IMR-90 (cell line): ENCODE measurements around the gene FER. TPM values are rescaled to one million over a fixed set of nuclear protein-coding genes. Genes with fewer than 3 reads are reported as not detected.
A peak's percentile ranks its signal among the peaks of the same experiment; 100 is the strongest.

Experiments used
- ATAC-seq: fragments of 200-7000 bp; cut with Tn5 transposase; 2 replicates; pipeline ENCODE4 v1.9.1; 2020; ENCODE audit warnings: low read depth, mild to moderate bottlenecking, moderate library complexity
- BruUV-seq: library from RNA; stranded (reverse); fragments of 400-500 nt; replicated peaks from 2 replicates; lab custom pipeline; 2021; lab: Mats Ljungman, UMichigan
- CTCF ChIA-PET: fragments of 300-600 bp; formaldehyde crosslinking; extraction: SDS; loops from one replicate; lab custom pipeline; 2021; ENCODE audit warnings: antibody characterized with exemption; lab: Yijun Ruan, JAX
- POLR2A ChIA-PET: fragments of 300-600 bp; sonication (Branson Sonifier 250); formaldehyde crosslinking; loops from one replicate; lab custom pipeline; 2022; ENCODE audit warnings: antibody characterized with exemption; ENCODE audit not compliant: unreplicated experiment; lab: Charles Lee
- DNase-seq: peaks from one replicate; pipeline ENCODE4 v3.0.0; 2013
- H2AFZ ChIP-seq: replicated peaks from 2 replicates; pipeline ENCODE3; 2013; ENCODE audit warnings: low read length, mild to moderate bottlenecking; ENCODE audit not compliant: poor library complexity
- H2AK5ac ChIP-seq: 2 replicates; pipeline ENCODE4 v1.6.1; 2013; ENCODE audit warnings: low read depth, low read length, inconsistent platforms
- H2AK9ac ChIP-seq: replicated peaks from 2 replicates; pipeline ENCODE3; 2013; ENCODE audit warnings: mild to moderate bottlenecking, low read depth, low read length, moderate library complexity; ENCODE audit not compliant: poor library complexity
- H2BK120ac ChIP-seq: 2 replicates; pipeline ENCODE4 v1.6.1; 2013; ENCODE audit warnings: low read depth, low read length, inconsistent platforms
- H2BK15ac ChIP-seq: 3 replicates; pipeline ENCODE4 v1.6.1; 2013; ENCODE audit warnings: low read depth, low read length, inconsistent platforms
- H2BK20ac ChIP-seq: 2 replicates; pipeline ENCODE4 v1.6.1; 2013; ENCODE audit warnings: low read depth, mild to moderate bottlenecking, inconsistent platforms, low read length, moderate library complexity
- H2BK5ac ChIP-seq: 2 replicates; pipeline ENCODE4 v1.6.1; 2013; ENCODE audit warnings: mild to moderate bottlenecking, low read depth, low read length, inconsistent platforms; ENCODE audit not compliant: poor library complexity, severe bottlenecking
- H3K14ac ChIP-seq: replicated peaks from 2 replicates; pipeline ENCODE4 v1.6.1; 2013; ENCODE audit warnings: low read depth, low read length, inconsistent platforms
- H3K18ac ChIP-seq: 2 replicates; pipeline ENCODE4 v1.6.1; 2013; ENCODE audit warnings: low read depth, low read length, control low read depth
- H3K23ac ChIP-seq: 2 replicates; pipeline ENCODE4 v1.6.1; 2013; ENCODE audit warnings: low read depth, low read length, inconsistent platforms
- H3K27ac ChIP-seq: 2 replicates; pipeline ENCODE4 v1.5.1; 2013; ENCODE audit warnings: mild to moderate bottlenecking, control low read depth, low read length; ENCODE audit not compliant: insufficient read depth
- H3K27me3 ChIP-seq: 2 replicates; pipeline ENCODE4 v1.6.1; 2013; ENCODE audit warnings: low read length; ENCODE audit not compliant: control insufficient read depth, insufficient read depth
- H3K36me3 ChIP-seq: 2 replicates; pipeline ENCODE4 v1.6.1; 2013; ENCODE audit warnings: low read length, mixed read lengths; ENCODE audit not compliant: control insufficient read depth, insufficient read depth
- H3K4ac ChIP-seq: 2 replicates; pipeline ENCODE4 v1.6.1; 2013; ENCODE audit warnings: low read depth, low read length, inconsistent platforms
- H3K4me1 ChIP-seq: 2 replicates; pipeline ENCODE4 v1.6.1; 2013; ENCODE audit warnings: low read length, mixed read lengths; ENCODE audit not compliant: control insufficient read depth, insufficient read depth
- H3K4me2 ChIP-seq: 2 replicates; pipeline ENCODE4 v1.6.1; 2013; ENCODE audit warnings: low read depth, mild to moderate bottlenecking, control low read depth, low read length, moderate library complexity
- H3K4me3 ChIP-seq: 2 replicates; pipeline ENCODE4 v1.5.1; 2013; ENCODE audit warnings: low read depth, mild to moderate bottlenecking, control low read depth, low read length, moderate library complexity; ENCODE audit not compliant: insufficient read depth
- H3K56ac ChIP-seq: 2 replicates; pipeline ENCODE4 v1.6.1; 2013; ENCODE audit warnings: low read length, inconsistent platforms; ENCODE audit not compliant: insufficient read depth; ENCODE audit errors: extremely low read depth
- H3K79me1 ChIP-seq, 2 experiments: 2 replicates each; pipeline ENCODE4 v1.6.1; 2013; ENCODE audit warnings: low read length in 2 of 2, inconsistent platforms in 1 of 2, low read depth in 1 of 2
- H3K9ac ChIP-seq: 2 replicates; pipeline ENCODE4 v1.6.1; 2013; ENCODE audit warnings: low read depth, low read length, control low read depth
- H3K9me1 ChIP-seq: 2 replicates; pipeline ENCODE4 v1.6.1; 2013; ENCODE audit warnings: low read length, inconsistent platforms; ENCODE audit not compliant: insufficient read depth
- H3K9me3 ChIP-seq: 2 replicates; pipeline ENCODE4 v1.6.1; 2013; ENCODE audit warnings: low read length; ENCODE audit not compliant: control insufficient read depth, insufficient read depth
- H4K20me1 ChIP-seq: 2 replicates; pipeline ENCODE4 v1.6.1; 2013; ENCODE audit warnings: low read length, inconsistent platforms; ENCODE audit not compliant: insufficient read depth
- H4K5ac ChIP-seq: 2 replicates; pipeline ENCODE4 v1.6.1; 2013; ENCODE audit warnings: mild to moderate bottlenecking, low read depth, low read length, control low read depth
- H4K8ac ChIP-seq, 2 experiments: 2 replicates each; pipeline ENCODE4 v1.6.1; 2013; ENCODE audit warnings: low read depth in 2 of 2, low read length in 2 of 2, control low read depth in 1 of 2, inconsistent platforms in 1 of 2
- H4K91ac ChIP-seq: 2 replicates; pipeline ENCODE4 v1.6.1; 2013; ENCODE audit warnings: low read depth, low read length, inconsistent platforms; ENCODE audit not compliant: insufficient read depth
- BHLHE40 ChIP-seq: fragments of 150-350 bp; IDR thresholded peaks from 2 replicates; pipeline ENCODE4 v1.6.1; 2016; ENCODE audit warnings: mild to moderate bottlenecking, low read depth, low read length
- CEBPB ChIP-seq: IDR thresholded peaks from 2 replicates; pipeline ENCODE4 v1.6.1; 2012; ENCODE audit warnings: low read depth, low read length, improper control_type of control experiment
- CHD1 ChIP-seq: IDR thresholded peaks from 2 replicates; pipeline ENCODE4 v1.6.1; 2012; ENCODE audit warnings: low read depth, low read length, improper control_type of control experiment
- CTCF ChIP-seq: conservative IDR thresholded peaks from 2 replicates; pipeline ENCODE4 v1.5.1; 2012; ENCODE audit warnings: mild to moderate bottlenecking, low read depth, low read length, improper control_type of control experiment
- ELK1 ChIP-seq: fragments of 150-350 bp; IDR thresholded peaks from 2 replicates; pipeline ENCODE4 v1.6.1; 2016; ENCODE audit warnings: low read depth, mild to moderate bottlenecking, low read length, moderate library complexity, borderline replicate concordance
- FOS ChIP-seq: fragments of 150-350 bp; IDR thresholded peaks from 2 replicates; pipeline ENCODE4 v1.6.1; 2016; ENCODE audit warnings: low read depth, low read length
- MAFK ChIP-seq: IDR thresholded peaks from 2 replicates; pipeline ENCODE4 v1.6.1; 2012; ENCODE audit warnings: low read depth, low read length, improper control_type of control experiment
- MXI1 ChIP-seq: IDR thresholded peaks from 2 replicates; pipeline ENCODE4 v1.6.1; 2012; ENCODE audit warnings: low read depth, mild to moderate bottlenecking, low read length, moderate library complexity, borderline replicate concordance
- NFE2L2 ChIP-seq: fragments of 150-350 bp; IDR thresholded peaks from 2 replicates; pipeline ENCODE4 v1.6.1; 2016; ENCODE audit warnings: low read depth, mild to moderate bottlenecking, low read length
- POLR2A ChIP-seq: IDR thresholded peaks from 2 replicates; pipeline ENCODE4 v1.6.1; 2012; ENCODE audit warnings: mild to moderate bottlenecking, low read depth, low read length
- RAD21 ChIP-seq: IDR thresholded peaks from 2 replicates; pipeline ENCODE4 v1.6.1; 2012; ENCODE audit warnings: low read length, improper control_type of control experiment
- RCOR1 ChIP-seq: IDR thresholded peaks from 2 replicates; pipeline ENCODE4 v1.6.1; 2012; ENCODE audit warnings: mild to moderate bottlenecking, low read length, improper control_type of control experiment; ENCODE audit not compliant: insufficient replicate concordance
- RFX5 ChIP-seq: IDR thresholded peaks from 2 replicates; pipeline ENCODE4 v1.8.0; 2012; ENCODE audit warnings: low read depth, mild to moderate bottlenecking, low read length, moderate library complexity
- SMC3 ChIP-seq: fragments of 150-350 bp; IDR thresholded peaks from 2 replicates; pipeline ENCODE4 v1.6.1; 2016; ENCODE audit warnings: low read depth, mild to moderate bottlenecking, antibody characterized with exemption, low read length, moderate library complexity
- USF2 ChIP-seq: fragments of 150-350 bp; IDR thresholded peaks from 2 replicates; pipeline ENCODE4 v1.6.1; 2017; ENCODE audit warnings: mild to moderate bottlenecking, antibody characterized with exemption, low read length, low read depth
- WGBS, 2 experiments: methylation state at CpG; one replicate each; pipeline versions ENCODE4 v1.1.5 to v1.1.7; 2013; ENCODE audit warnings: missing lambda C conversion rate in 2 of 2; ENCODE audit not compliant: insufficient read length in 1 of 2; ENCODE audit errors: extremely low coverage in 2 of 2; 5-methylcytosine and 5-hydroxymethylcytosine counted together
- dilution Hi-C: fragments of 300-500 bp; cut with HindIII; formaldehyde crosslinking; loops from one replicate; pipeline ENCODE4 v1.14.3; 2018; ENCODE audit warnings: low sequenced_read_pairs; ENCODE audit not compliant: unreplicated experiment
- in situ Hi-C: fragments of 300-500 bp; cut with MboI; formaldehyde crosslinking; loops from 3 replicates; pipeline ENCODE4 v1.14.3; 2019; ENCODE audit warnings: low sequenced_read_pairs, inconsistent platforms, mixed read lengths
- intact Hi-C: fragments of 100-400 bp; cut with micrococcal nuclease; formaldehyde crosslinking; loops from 2 replicates; pipeline ENCODE4 v1.10.0; 2022
- polyA plus RNA-seq, 3 experiments: library from polyadenylated mRNA; depleted of rRNA; stranded (reverse); fragments of >200 nt; gene quantifications; 2 replicates each; pipeline ENCODE4 v1.2.3, GENCODE V29; 2012; ENCODE audit warnings: low replicate concordance in 1 of 3
- total RNA-seq: library from RNA; depleted of rRNA; stranded (reverse); fragments of >200 nt; gene quantifications from 2 replicates; pipeline ENCODE4 v1.2.3, GENCODE V29; 2012

FER gene
- total and polyA plus RNA-seq, 2 of the 4 experiments (the other 2 are of a cell fraction) = 3.5 to 32.4 TPM

GRCh38 chr5:108983461-108984092, 235.9 kb downstream of the FER start:
- no peak overlapping the region for H3K14ac ChIP-seq
- H3K9me1 ChIP-seq = no peaks in the 10 kb centered on the region
- no peak overlapping the region for H3K18ac ChIP-seq
- no peaks in the 10 kb centered on the region for H3K9me3 ChIP-seq
- no peaks in the 10 kb centered on the region for H3K27me3 ChIP-seq
- peak; percentile 51 for ATAC-seq
- no peak overlapping the region for H2AK9ac ChIP-seq
- intact Hi-C loops = no loop called here
- H4K8ac ChIP-seq = no peak overlapping the region
- H3K36me3 ChIP-seq = no peaks in the 10 kb centered on the region
- in situ Hi-C loops = no loop called here
- dilution Hi-C loops = no loop called here
- CTCF ChIA-PET = no interaction called here
- 0 out of 2 replicates have a peak, but pooled peaks cover 4% of the 10 kb centered on the region for H3K4me1 ChIP-seq
- H4K5ac ChIP-seq = no peak overlapping the region
- no peak overlapping the region for H2AK5ac ChIP-seq
- DNase-seq = peak; percentile 71
- whole genome bisulfite sequencing, 2 experiments = no CpG with 5 or more reads among the region's 4 CpGs
- no peak overlapping the region for H2BK120ac ChIP-seq
- H3K4me2 ChIP-seq = no peak overlapping the region
- H3K4ac ChIP-seq = no peak overlapping the region
- no TSS peak for BruUV-seq
- H2BK20ac ChIP-seq = no peak overlapping the region
- no peak overlapping the region for H2AFZ ChIP-seq
- POLR2A ChIA-PET = no interaction called here
- no peak overlapping the region for H2BK5ac ChIP-seq
- H3K23ac ChIP-seq = no peak overlapping the region
- H4K20me1 ChIP-seq = no peaks in the 10 kb centered on the region
- H3K27ac ChIP-seq = no peak overlapping the region
- no peaks in the 10 kb centered on the region; a peak in 2 of 4 replicates for H3K79me1 ChIP-seq
- no peak overlapping the region for H3K9ac ChIP-seq
- no peak overlapping the region for H3K56ac ChIP-seq
- H3K4me3 ChIP-seq = no peak overlapping the region
- H2BK15ac ChIP-seq = no peak overlapping the region
- TF ChIP-seq CHD1 (no peak), CTCF (no peak), RAD21 (no peak), USF2 (no peak), SMC3 (no peak), POLR2A (no peak), RFX5 (no peak), RCOR1 (no peak), BHLHE40 (no peak), FOS (no peak), NFE2L2 (no peak), CEBPB (no peak), MXI1 (no peak), ELK1 (no peak), MAFK (no peak)
- no peak overlapping the region for H4K91ac ChIP-seq
